Vagina (tissue), 2 donors: ENCODE results near the gene CATSPERB.

Source experiments
- CTCF ChIP-seq, 3 experiments: fragments of 450-650 bp in 2 of 3; fragments of 200-600 bp in 1 of 3; sonication (generic) in 1 of 3; IDR thresholded peaks; one replicate each; pipeline ENCODE4 v1.5.1; 2017 to 2019; ENCODE audit warnings: antibody characterized with exemption in 3 of 3, mild to moderate bottlenecking in 2 of 3, moderate library complexity in 2 of 3
- POLR2A ChIP-seq, 2 donors: fragments of 450-650 bp; IDR thresholded peaks; one replicate each; pipeline ENCODE4 v1.6.1; 2017; ENCODE audit warnings: antibody characterized with exemption in 2 of 2, mild to moderate bottlenecking in 2 of 2, moderate library complexity in 2 of 2
- POLR2AphosphoS5 ChIP-seq, 2 donors: sonication (generic); formaldehyde crosslinking; IDR thresholded peaks; one replicate each; pipeline ENCODE4 v1.9.0; 2017; ENCODE audit warnings: antibody characterized with exemption in 2 of 2, mild to moderate bottlenecking in 2 of 2, low read depth in 1 of 2; ENCODE audit not compliant: insufficient read depth in 1 of 2

- no peak for TF ChIP-seq CTCF (IDR thresholded peaks at IDR 0.05)
- no peak for TF ChIP-seq POLR2A (IDR thresholded peaks at IDR 0.05)
- no peak for TF ChIP-seq POLR2AphosphoS5 (IDR thresholded peaks at IDR 0.05; ENCODE audit: insufficient read depth in 1 of 2, low read depth in 1 of 2)
Measured at GRCh38 chr14:91780452-91780851, 48.6 kb upstream of the CATSPERB start.
